ENCODE measurements around the gene NLRP5.
A peak's percentile ranks its signal among the peaks of the same experiment; 100 is the strongest.

GRCh38 chr19:56076498-56076897, 89.9 kb downstream of the NLRP5 start:
- no peak for TF ChIP-seq EZH2phosphoT487 (IDR thresholded peaks at IDR 0.05)
- peak; percentile 90 for TF ChIP-seq CTCF (IDR thresholded peaks at IDR 0.05)
- TF ChIP-seq EZH2 (IDR thresholded peaks at IDR 0.05), result no peak
